ENCODE data around the gene WWP2.
"Not testable (repeated sequence)": the region's sequence is repeated elsewhere in the genome, so short reads cannot be mapped to it uniquely, and the experiment has no call there.

The WWP2 gene

GRCh38 chr16:69930117-69930776, 168.1 kb downstream of the WWP2 start:
- peak; percentile 35 for DNase-seq

DNA sequence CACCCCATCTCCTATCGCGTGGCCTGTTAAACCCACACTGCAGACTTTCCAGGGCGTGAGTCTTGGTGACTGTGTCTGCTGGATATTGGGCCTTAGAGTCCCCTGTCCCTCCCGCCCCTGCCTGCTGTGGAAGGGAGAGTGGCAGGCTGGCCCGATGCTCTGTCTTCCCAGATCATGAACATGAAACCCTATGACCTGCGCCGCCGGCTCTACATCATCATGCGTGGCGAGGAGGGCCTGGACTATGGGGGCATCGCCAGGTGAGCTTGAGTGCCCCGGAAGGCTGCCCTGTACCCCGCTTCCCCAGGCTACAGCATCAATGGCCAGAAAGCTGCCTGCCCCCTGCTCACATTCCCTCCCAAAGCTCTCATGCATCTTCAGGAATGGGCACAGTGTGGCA, 169.5 kb downstream of the WWP2 start:
- DNase-seq = no peak

DNA sequence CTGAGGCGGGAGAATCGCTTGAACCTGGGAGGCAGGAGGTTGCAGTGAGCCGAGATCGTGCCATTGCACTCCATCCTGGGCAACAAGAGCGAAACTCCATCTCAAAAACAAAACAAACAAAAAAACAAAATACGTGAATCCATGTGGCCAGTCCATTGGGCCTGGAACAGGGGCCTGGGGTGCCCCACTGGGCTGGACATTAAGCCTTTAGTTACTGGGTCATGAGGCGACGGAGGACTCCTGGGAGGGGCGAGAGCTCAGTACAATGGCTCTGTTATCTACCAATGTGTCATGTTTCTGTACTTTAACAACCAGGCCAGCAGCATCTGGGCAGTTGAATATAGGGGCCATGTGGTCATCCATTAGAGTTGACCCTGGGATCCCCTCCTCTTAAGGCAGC, 170.1 kb downstream of the WWP2 start:
- no peak for DNase-seq

DNA sequence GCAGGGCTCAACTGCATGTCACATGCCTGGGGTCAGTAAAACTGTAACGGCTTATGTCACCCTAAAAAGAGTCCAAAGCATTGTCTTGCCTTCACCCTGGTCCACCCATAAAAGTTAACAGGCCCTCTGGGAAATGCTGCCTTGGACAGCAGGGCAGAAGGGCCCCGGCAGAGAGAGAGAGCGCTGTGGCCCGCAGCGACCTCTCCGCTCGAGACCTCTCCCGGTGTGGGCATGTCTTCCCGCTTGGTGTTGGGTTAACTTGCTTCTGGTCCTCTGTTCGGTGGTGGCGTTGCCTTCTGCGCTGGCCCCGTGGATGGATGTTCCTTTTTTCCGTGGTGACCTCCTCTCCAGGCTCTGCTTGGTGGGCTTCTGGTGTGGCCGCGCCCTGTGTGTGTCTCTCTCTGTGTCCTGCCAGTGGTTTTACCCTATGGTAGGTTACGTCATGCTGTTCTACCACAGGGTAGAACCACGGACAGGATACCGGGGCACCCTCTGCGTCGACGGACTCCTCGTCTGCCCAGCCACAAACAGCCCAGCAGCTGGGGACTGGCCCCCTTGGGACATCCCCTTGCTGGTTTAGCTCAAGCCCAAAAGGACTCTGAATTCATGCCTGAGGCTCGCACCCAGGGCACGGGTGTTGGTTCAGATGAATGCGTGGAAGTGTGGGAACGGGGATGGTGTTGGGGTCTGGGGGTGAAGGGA, 170.7 kb downstream of the WWP2 start:
- DNase-seq = no peak

DNA sequence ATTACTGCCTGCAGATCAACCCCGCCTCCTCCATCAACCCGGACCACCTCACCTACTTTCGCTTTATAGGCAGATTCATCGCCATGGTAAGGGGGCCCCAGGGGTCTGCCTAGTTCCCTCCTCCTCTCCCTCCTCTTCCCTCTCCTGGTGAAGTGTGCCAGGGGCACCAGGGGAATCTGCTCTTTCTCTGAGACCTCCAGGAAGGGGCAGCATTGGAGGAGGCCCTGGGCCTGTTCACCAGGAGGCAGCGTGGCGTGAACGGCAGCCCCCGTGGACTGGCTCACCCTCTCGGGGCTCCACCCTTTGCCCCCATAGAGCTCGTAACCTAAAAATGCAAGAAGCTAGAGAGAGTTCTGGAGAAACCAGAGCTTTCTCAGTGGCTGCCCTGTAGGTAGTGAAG, 171.9 kb downstream of the WWP2 start:
- DNase-seq = no peak

DNA sequence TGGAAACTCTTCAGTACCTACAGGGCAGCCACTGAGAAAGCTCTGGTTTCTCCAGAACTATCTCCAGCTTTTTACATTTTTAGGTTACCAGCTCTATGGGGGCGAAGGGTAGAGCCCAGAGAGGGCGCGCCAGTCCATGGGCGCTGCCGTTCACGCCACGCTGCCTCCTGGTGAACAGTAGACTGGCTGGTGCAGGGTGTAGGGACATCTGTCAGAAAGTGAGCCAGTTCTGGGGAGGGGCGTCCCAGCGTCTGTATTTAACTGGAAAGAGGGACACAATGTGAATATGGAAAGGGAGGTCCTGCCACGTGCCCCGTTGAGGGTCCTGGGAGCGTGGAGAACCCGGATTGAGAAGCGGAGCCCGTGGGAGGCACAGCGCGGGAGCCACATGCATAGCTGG, 172.6 kb downstream of the WWP2 start:
- DNase-seq = no peak

DNA sequence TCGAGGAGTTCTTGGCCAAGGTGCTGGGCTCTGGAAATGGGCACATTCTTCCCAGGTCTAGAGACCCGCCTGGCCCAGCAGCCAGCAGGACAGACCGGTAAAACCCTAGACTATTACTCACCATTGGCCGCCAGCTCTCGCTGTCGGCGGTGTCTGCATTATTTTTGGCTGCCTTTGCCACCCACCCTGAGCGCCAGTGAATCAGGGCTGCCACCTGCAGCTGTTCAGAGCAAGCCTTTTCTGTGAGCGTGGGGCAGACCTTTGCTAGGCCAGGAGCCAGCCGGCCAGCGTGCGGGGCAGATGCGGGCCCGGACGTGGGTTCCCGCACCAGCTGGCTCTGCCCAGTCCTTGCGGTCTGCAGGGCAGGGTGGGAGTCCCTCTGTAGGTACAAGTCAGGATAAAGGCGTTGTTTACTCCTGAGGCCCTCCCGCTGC, 173.2 kb downstream of the WWP2 start:
- no peak for DNase-seq

DNA sequence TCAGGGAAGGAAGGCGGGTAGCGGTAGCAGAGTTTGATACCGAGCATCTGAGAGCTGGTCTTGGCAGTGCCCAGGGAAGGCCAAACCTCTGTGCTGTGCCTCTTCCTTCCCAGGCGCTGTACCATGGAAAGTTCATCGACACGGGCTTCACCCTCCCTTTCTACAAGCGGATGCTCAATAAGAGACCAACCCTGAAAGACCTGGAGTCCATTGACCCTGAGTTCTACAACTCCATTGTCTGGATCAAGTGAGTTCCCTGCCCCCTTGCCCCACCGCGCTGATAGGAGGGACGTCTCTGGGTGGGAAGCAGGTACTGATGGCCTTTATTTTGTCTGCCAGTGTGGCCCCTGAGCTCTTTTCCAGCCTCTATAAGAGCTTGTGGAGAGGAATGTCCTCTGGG, 173.6 kb downstream of the WWP2 start:
- no peak for DNase-seq

DNA sequence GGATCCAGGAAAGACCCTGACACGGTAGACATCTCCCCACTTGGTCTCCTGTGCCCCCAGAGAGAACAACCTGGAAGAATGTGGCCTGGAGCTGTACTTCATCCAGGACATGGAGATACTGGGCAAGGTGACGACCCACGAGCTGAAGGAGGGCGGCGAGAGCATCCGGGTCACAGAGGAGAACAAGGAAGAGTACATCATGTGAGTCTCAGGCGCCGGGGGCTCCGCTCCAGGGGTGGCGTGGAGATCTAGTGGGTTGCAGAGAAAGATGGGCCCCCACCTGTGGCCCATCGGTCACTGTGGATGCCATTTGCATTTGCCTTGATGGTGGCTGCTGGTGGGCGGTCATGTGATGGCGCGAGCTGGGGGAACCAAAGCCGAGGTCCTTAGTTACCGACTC, 174.1 kb downstream of the WWP2 start:
- no peak for DNase-seq

GRCh38 chr16:69936751-69937211, 174.6 kb downstream of the WWP2 start:
- DNase-seq = no peak

DNA sequence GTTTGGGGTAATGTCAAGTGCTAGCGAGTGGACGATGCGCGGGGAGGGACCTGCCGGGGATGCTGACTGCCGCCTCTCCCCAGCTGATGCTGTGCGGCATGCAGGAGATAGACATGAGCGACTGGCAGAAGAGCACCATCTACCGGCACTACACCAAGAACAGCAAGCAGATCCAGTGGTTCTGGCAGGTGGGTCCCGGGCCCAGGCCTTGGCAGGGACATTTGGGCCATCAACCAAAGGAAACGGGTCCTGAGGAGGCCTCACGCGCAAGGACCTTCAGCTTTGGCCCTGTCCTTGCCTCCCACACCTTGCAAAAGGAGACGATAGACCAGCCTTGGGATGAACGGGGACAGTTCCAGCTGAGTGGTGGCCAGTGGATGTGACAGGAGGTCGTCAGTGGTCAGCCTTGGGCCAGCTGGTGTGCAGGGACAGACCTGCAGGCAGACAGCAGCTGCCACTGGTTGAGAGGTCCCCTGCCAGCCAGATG, 175.4 kb downstream of the WWP2 start:
- no peak for DNase-seq

DNA sequence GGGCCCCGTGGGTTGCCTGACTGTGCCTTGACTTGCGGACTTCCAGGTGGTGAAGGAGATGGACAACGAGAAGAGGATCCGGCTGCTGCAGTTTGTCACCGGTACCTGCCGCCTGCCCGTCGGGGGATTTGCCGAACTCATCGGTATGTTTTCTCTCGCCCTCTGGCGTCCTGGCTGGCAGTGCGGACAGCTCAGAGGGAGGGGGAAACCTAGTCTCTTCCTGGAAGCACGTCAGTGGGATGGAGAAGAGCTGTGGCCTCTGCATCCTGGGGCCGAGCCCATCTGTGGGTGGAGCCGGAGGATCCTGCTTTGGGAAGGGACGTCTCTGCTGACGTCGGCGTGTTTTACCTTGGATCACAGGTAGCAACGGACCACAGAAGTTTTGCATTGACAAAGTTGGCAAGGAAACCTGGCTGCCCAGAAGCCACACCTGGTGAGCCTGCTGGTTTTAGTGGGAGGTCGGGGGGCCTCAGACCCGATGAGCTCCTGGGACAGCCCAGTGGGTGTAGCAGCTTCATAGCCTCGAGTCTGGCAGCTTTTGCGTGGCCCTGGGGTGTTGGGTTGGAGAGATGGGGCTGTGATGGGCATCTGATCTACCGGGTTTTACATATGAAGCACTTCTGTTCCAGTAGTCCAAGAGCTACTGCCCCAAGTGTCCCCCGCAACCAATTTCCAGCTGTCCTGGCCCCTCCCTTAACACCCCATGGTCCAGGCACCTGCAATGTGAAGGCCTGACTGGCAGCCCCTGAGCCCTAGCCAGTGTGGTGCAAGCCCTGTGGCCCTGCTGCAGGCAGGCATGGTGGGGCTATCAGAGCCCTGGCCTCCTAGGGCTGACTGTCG, 177.1 kb downstream of the WWP2 start:
- no peak for DNase-seq

GRCh38 chr16:69939821-69940585, 177.9 kb downstream of the WWP2 start:
- DNase-seq = no peak

- no peak for DNase-seq
These were observed 178.5 kb downstream of the WWP2 start for GRCh38 chr16:69940676-69941075.

GRCh38 chr16:69941251-69942098, 179.3 kb downstream of the WWP2 start:
- no peak for DNase-seq

DNA sequence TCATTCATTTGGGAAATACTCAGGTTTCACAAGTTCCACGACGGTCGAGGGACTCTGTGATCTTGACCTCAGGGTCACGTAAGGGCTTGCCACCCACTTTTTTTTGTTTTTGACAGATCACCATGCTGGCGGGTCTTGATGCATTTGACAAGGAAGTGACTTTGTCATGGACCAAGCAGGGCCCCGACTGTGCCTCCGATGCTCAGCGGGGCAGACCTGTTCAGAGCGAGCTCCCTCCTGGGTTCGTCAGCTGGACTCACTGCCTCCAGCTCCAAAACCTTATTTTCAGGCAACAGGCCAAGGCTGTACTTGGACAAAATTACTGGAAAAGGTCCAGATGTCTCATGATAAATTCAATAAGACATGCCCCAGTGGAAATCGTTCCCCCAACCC, 180.0 kb downstream of the WWP2 start:
- no peak for DNase-seq

GRCh38 chr16:69942627-69943170, 180.6 kb downstream of the WWP2 start:
- DNase-seq = no peak

- not testable (repeated sequence) for DNase-seq
These were observed 181.3 kb downstream of the WWP2 start for GRCh38 chr16:69943241-69944036.

DNA sequence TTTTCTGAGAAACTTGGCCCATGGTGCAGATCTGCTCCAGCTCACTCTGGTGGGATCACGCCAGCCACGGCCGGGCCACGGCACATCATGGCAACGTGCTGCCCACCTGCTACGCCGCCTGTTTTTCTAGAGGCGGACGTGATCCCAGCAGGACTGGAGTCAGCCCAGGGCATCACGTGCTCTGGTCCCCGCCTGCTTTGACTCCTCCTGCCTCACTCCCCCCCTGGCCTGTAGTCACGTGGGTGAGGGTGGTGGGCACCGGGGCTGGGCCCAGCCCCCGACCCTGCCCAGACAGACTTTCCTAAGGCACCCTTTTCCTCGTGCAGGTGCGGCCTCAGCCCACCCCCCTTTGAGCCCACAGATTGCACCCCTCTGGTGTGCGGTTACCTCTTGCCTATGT, 188.3 kb downstream of the WWP2 start:
- not testable (repeated sequence) for DNase-seq

DNA sequence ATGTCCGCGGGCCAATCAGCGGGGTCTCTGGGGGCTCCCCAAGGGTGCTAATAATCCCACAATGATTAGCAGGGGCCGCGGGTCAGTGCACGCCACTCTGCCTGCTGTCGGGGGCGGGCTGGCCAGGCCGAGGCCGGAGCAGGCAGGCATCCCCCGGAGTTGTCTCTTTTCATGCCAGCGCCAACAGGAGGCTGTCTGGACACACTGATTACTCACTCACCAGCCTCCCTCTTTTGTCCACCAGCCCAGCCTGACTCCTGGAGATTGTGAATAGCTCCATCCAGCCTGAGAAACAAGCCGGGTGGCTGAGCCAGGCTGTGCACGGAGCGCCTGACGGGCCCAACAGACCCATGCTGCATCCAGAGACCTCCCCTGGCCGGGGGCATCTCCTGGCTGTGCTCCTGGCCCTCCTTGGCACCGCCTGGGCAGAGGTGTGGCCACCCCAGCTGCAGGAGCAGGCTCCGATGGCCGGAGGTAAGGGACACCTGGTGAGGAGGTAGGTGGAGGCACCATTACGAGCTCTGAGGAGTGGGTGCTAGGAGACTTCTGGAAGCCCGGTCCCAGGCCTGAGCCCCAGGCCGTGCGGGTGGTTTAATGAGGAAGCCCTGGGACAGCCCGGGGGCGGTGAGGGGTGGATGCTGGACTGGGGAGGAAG, 189.0 kb downstream of the WWP2 start, which contains the start of gene CLEC18A:
Gene CLEC18A (plus strand): TSS at position 318 of the 655 bp plus-strand sequence. CDS start 33 bp downstream, at position 351.
- DNase-seq = not testable (repeated sequence)

Data from activated T-cell treated with anti-CD3 and anti-CD28 coated beads, Interleukin-2, amount 50 U/mL, for 1 hour (primary cell).